Measurements from ENCODE around the gene ACSS1. TPM values are rescaled to one million over a fixed set of nuclear protein-coding genes. Genes with fewer than 3 reads are reported as not detected.

Gene ACSS1
- total RNA-seq, 2 donors from 2014 or later = 73.8 to 83.8 TPM

GRCh38 chr20:25081065-25081729 lies 23.3 kb upstream of the ACSS1 start:
- ATAC-seq = peak; percentile 27
- peaks cover 0 to 33% of the 10 kb centered on the region in 2 donors for H3K27me3 ChIP-seq
- 5 to 14% methylated on average over 24 to 50 of the region's 54 CpGs for WGBS, 2 donors

GRCh38 chr20:25079171-25079570 lies 21.2 kb upstream of the ACSS1 start:
- no peak for ATAC-seq
- intact Hi-C loops (cut with DNase I) = loop anchor here (10.0 kb wide), 1 partner anchor 106 kb away; no protein-coding TSS in a partner anchor

More at GRCh38 chr20:25081065-25081729, 23.3 kb upstream of the ACSS1 start:
- intact Hi-C loops (cut with DNase I) = loop anchor here (10.0 kb wide), 1 partner anchor 84 kb away; no protein-coding TSS in a partner anchor
- H3K4me3 ChIP-seq = no peak overlapping the region
- no peaks in the 10 kb centered on the region for H3K36me3 ChIP-seq (replicated peaks in 1 of 2; ENCODE audit: insufficient read depth in 1 of 2, low read depth in 2 of 2)
- no peaks in the 10 kb centered on the region for H3K9me3 ChIP-seq
- H3K27ac ChIP-seq = no peak overlapping the region
- DNase-seq = peak in 3 of 4 donors; percentile 34 to 56 (median 47)
- peaks cover 48% of the 10 kb centered on the region for H3K4me1 ChIP-seq
- no peak for TF ChIP-seq CTCF (IDR thresholded peaks at IDR 0.05)
- TF ChIP-seq POLR2A (IDR thresholded peaks at IDR 0.05) = no peak

GRCh38 chr20:25078662-25079061 lies 20.7 kb upstream of the ACSS1 start:
- no peaks in the 10 kb centered on the region for H3K9me3 ChIP-seq
- 79 to 84% methylated on average over 8 of the region's 8 CpGs for WGBS, 2 donors
- intact Hi-C loops (cut with DNase I) = loop anchor here (10.0 kb wide), 1 partner anchor 106 kb away; no protein-coding TSS in a partner anchor
- H3K4me3 ChIP-seq = no peak overlapping the region
- H3K27me3 ChIP-seq = peaks cover 0 to 19% of the 10 kb centered on the region in 2 donors
- peaks cover 33% of the 10 kb centered on the region for H3K4me1 ChIP-seq
- DNase-seq (no peak), ATAC-seq (no peak)
- no peak for TF ChIP-seq CTCF (IDR thresholded peaks at IDR 0.05)
- no peak for TF ChIP-seq POLR2A (IDR thresholded peaks at IDR 0.05)
- no peaks in the 10 kb centered on the region for H3K36me3 ChIP-seq (replicated peaks in 1 of 2; ENCODE audit: insufficient read depth in 1 of 2, low read depth in 2 of 2)
- no peak overlapping the region for H3K27ac ChIP-seq

More at GRCh38 chr20:25079171-25079570, 21.2 kb upstream of the ACSS1 start:
- no peak for DNase-seq
- TF ChIP-seq CTCF (IDR thresholded peaks at IDR 0.05) (no peak), POLR2A (IDR thresholded peaks at IDR 0.05) (no peak)
- Histone ChIP-seq H3K4me3 (no peak overlapping the region), H3K36me3 (replicated peaks in 1 of 2; ENCODE audit: insufficient read depth in 1 of 2, low read depth in 2 of 2) (no peaks in the 10 kb centered on the region), H3K27ac (no peak overlapping the region), H3K9me3 (no peaks in the 10 kb centered on the region), H3K4me1 (peaks cover 38% of the 10 kb centered on the region), H3K27me3 (peaks cover 0 to 24% of the 10 kb centered on the region in 2 donors)
- 78 to 93% methylated on average over 2 to 4 of the region's 4 CpGs for WGBS, 2 donors

GRCh38 chr20:25077610-25078169 lies 19.8 kb upstream of the ACSS1 start:
- Histone ChIP-seq H3K27me3 (peaks cover 0 to 9% of the 10 kb centered on the region in 2 donors), H3K27ac (peak overlapping the region in 1 of 4 donors; percentile 39), H3K36me3 (replicated peaks in 1 of 2; ENCODE audit: insufficient read depth in 1 of 2, low read depth in 2 of 2) (no peaks in the 10 kb centered on the region), H3K9me3 (no peaks in the 10 kb centered on the region), H3K4me3 (no peak overlapping the region), H3K4me1 (peaks cover 26% of the 10 kb centered on the region)
- intact Hi-C loops (cut with DNase I) = loop anchor here (10.0 kb wide), 1 partner anchor 107 kb away; no protein-coding TSS in a partner anchor
- peak; percentile 45 for ATAC-seq
- peak in 1 of 4 donors; percentile 11 for DNase-seq
- WGBS, 2 donors = 16% methylated on average over 21 to 38 of the region's 38 CpGs
- no peak for TF ChIP-seq CTCF (IDR thresholded peaks at IDR 0.05)
- TF ChIP-seq POLR2A (IDR thresholded peaks at IDR 0.05) = peak in 1 of 3 donors; percentile 19

Data from body of pancreas (tissue), 4 donors.